BLaER1 treated with 17β-estradiol and CSF1 and Interleukin-3, amounts not matched to agents 10 nM and 100 nM (cell line): ENCODE measurements around the gene UBE2G1.
A peak's percentile ranks its signal among the peaks of the same experiment; 100 is the strongest.

Source experiments
- H3K27ac ChIP-seq, 11 experiments: shearing (Covaris generic); formaldehyde crosslinking; 2 replicates each; pipeline ENCODE4 v1.8.1; 2022
- H3K27me3 ChIP-seq, 11 experiments: shearing (Covaris generic); formaldehyde crosslinking; 2 replicates each; pipeline ENCODE4 v1.8.1; 2022
- H3K36me3 ChIP-seq, 11 experiments: shearing (Covaris generic); formaldehyde crosslinking; 2 replicates each; pipeline ENCODE4 v1.8.1; 2022
- H3K4me1 ChIP-seq, 10 experiments: shearing (Covaris generic); formaldehyde crosslinking; 2 replicates each; pipeline ENCODE4 v1.8.1; 2022
- H3K4me2 ChIP-seq, 11 experiments: shearing (Covaris generic); formaldehyde crosslinking; 2 replicates each; pipeline ENCODE4 v1.8.1; 2022
- H3K4me3 ChIP-seq, 10 experiments: shearing (Covaris generic); formaldehyde crosslinking; 2 replicates each; pipeline ENCODE4 v1.8.1; 2022
- H3K9ac ChIP-seq, 11 experiments: shearing (Covaris generic); formaldehyde crosslinking; 2 replicates each; pipeline ENCODE4 v1.8.1; 2022
- H3K9me3 ChIP-seq, 11 experiments: shearing (Covaris generic); formaldehyde crosslinking; replicated peaks in 1 of 11; 2 replicates each; pipeline ENCODE4 v1.8.1; 2022
- H4K20me1 ChIP-seq, 11 experiments: shearing (Covaris generic); formaldehyde crosslinking; 2 replicates each; pipeline ENCODE4 v1.8.1; 2022
- Cebpa-rat ChIP-seq, 11 experiments: shearing (Covaris generic); IDR thresholded peaks; 2 replicates each; pipeline ENCODE4 v1.8.1; 2022

UBE2G1 gene

DNA sequence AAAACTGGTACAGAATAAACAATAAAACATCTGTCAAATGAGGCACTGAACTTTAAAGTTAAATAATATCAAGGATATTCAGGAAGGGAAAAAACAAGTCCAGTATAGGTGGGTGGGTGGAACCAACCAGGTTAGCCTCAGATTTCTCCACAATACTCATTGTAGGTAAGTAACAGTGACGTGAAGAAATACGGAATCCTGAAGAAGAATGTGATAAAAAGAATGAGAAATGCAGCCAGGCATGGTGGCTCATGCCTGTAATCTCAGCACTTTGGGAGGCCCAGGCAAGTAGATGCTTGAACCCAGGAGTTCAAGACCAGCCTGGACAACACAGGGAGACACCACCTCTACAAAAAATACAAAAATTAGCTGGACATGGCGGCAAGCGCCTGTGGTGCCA lies 47.3 kb downstream of the UBE2G1 start:
- peaks cover 0 to 24% (median 10%) of the 10 kb centered on the region in 10 experiments; a peak in 15 of 20 replicates for H3K4me1 ChIP-seq
- H3K4me3 ChIP-seq: no peak overlapping the region
- no peaks in the 10 kb centered on the region for H3K9me3 ChIP-seq
- no peak for TF ChIP-seq Cebpa-rat (IDR thresholded peaks at IDR 0.05)
- H3K27me3 ChIP-seq: no peaks in the 10 kb centered on the region
- no peak overlapping the region for H3K9ac ChIP-seq
- peaks cover 0 to 40% (median 21%) of the 10 kb centered on the region in 11 experiments; a peak in 14 of 22 replicates for H3K36me3 ChIP-seq
- H4K20me1 ChIP-seq: peaks cover 75 to 100% (median 96%) of the 10 kb centered on the region in 11 experiments
- H3K27ac ChIP-seq: no peak overlapping the region
- peak overlapping the region in 1 of 11 experiments; percentile 16; a peak in 1 of 22 replicates for H3K4me2 ChIP-seq

DNA sequence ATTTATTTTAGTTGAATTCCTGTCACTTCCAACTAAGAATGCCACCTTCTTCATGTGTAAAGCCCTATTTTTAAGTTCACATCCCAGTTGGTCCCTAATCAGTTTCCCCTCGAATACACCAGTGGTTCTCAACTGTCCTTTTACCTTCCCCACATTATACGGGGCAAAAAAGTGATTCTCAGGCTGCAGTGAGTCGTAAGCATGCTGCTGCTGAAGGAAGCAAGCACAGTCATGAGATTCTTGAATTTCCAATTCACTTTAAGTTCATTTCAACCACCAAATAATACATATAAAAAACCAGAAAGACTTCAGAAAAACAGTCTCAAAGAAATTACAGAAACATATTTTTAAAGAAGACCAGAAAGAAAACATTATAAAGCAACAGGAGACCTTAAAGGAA lies 47.9 kb downstream of the UBE2G1 start:
- Histone ChIP-seq H3K27me3 (no peaks in the 10 kb centered on the region), H3K4me3 (no peak overlapping the region), H3K9ac (peak overlapping the region in 2 of 11 experiments; percentile 12 to 42; a peak in 1 of 22 replicates), H4K20me1 (peaks cover 76 to 100% (median 96%) of the 10 kb centered on the region in 11 experiments), H3K27ac (no peak overlapping the region), H3K4me1 (peaks cover 0 to 30% (median 13%) of the 10 kb centered on the region in 10 experiments; a peak in 16 of 20 replicates), H3K9me3 (no peaks in the 10 kb centered on the region), H3K36me3 (peaks cover 0 to 37% (median 19%) of the 10 kb centered on the region in 11 experiments; a peak in 14 of 22 replicates), H3K4me2 (no peak overlapping the region)
- no peak for TF ChIP-seq Cebpa-rat (IDR thresholded peaks at IDR 0.05)

DNA sequence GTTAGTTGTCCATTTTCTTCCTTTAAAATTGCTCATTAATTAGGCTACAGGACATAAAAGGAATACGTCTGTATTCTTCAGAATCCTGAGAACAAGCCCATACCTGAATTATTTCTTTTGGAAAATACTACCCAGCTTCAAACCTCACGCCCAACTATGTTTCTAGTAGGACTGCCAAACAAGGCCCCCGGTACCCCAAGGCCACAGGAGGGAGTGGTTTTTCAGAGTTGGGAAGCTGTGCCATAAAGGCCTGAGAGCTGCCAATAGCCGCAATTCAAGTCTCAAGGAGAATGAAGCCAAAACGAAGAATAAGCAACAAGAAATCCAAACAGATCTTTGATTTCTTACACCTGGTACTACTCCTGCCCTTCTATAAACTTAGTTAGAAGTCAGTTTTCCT lies 48.3 kb downstream of the UBE2G1 start:
- Histone ChIP-seq H3K9me3 (no peaks in the 10 kb centered on the region), H3K9ac (peak overlapping the region in 2 of 11 experiments; percentile 12 to 42; a peak in 1 of 22 replicates), H3K4me2 (no peak overlapping the region), H3K36me3 (peaks cover 0 to 37% (median 17%) of the 10 kb centered on the region in 11 experiments; a peak in 14 of 22 replicates), H3K27me3 (no peaks in the 10 kb centered on the region), H3K4me3 (no peak overlapping the region), H3K27ac (no peak overlapping the region), H3K4me1 (peaks cover 0 to 34% (median 13%) of the 10 kb centered on the region in 10 experiments; a peak in 16 of 20 replicates), H4K20me1 (peaks cover 75 to 100% (median 96%) of the 10 kb centered on the region in 11 experiments)
- TF ChIP-seq Cebpa-rat (IDR thresholded peaks at IDR 0.05): no peak

DNA sequence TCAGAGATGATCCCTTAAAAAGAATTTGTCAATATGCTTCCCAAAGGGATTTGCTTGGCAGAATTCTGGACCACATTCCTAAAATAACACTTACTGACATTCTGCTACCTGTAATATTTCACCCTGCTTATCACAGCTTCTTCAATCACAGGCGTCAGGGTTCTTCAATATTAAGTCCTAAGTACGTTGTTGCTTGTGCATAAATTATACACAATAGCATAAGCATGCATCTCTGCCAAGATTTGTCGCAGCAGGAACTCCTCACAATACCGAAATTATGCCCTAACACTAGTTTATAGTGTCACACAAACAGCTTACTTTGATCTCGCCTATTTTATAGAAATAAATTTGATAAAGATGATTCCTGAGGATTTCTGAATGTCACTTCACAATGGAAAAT lies 48.9 kb downstream of the UBE2G1 start:
- no peaks in the 10 kb centered on the region for H3K9me3 ChIP-seq
- peaks cover 0 to 36% (median 15%) of the 10 kb centered on the region in 11 experiments; a peak in 14 of 22 replicates for H3K36me3 ChIP-seq
- H4K20me1 ChIP-seq: peaks cover 77 to 100% (median 96%) of the 10 kb centered on the region in 11 experiments
- no peak overlapping the region for H3K4me2 ChIP-seq
- TF ChIP-seq Cebpa-rat (IDR thresholded peaks at IDR 0.05): no peak
- no peak overlapping the region for H3K27ac ChIP-seq
- peaks cover 0 to 40% (median 13%) of the 10 kb centered on the region in 10 experiments; a peak in 16 of 20 replicates for H3K4me1 ChIP-seq
- H3K27me3 ChIP-seq: no peaks in the 10 kb centered on the region
- no peak overlapping the region for H3K4me3 ChIP-seq
- H3K9ac ChIP-seq: no peak overlapping the region

DNA sequence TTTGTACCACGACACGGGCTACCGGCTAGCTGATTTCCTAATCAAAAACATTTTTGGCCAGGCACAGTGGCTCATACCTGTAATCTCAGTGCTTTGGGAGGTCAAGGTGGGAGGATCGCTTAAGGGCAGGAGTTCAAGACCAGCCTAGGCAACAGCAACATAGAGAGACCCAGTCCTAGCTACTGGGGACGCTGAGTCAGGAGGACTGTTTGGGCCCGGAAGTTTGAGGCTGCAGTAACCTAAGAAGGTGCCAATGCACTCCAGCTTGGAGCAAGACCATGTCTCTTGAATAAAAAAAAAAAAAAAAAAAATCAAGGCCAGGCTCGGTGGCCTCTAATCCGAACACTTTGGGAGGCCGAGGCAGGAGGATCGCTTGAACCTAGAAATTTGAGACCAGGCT lies 49.8 kb downstream of the UBE2G1 start:
- Histone ChIP-seq H4K20me1 (peaks cover 79 to 100% (median 96%) of the 10 kb centered on the region in 11 experiments), H3K4me2 (peak overlapping the region in 3 of 11 experiments; percentile 13 to 22 (median 20); a peak in 3 of 22 replicates), H3K9ac (no peak overlapping the region), H3K9me3 (no peaks in the 10 kb centered on the region), H3K4me1 (peaks cover 0 to 41% (median 13%) of the 10 kb centered on the region in 10 experiments; a peak in 16 of 20 replicates), H3K36me3 (peaks cover 0 to 29% (median 12%) of the 10 kb centered on the region in 11 experiments; a peak in 13 of 22 replicates), H3K27me3 (no peaks in the 10 kb centered on the region), H3K27ac (no peak overlapping the region), H3K4me3 (no peak overlapping the region)
- no peak for TF ChIP-seq Cebpa-rat (IDR thresholded peaks at IDR 0.05)

DNA sequence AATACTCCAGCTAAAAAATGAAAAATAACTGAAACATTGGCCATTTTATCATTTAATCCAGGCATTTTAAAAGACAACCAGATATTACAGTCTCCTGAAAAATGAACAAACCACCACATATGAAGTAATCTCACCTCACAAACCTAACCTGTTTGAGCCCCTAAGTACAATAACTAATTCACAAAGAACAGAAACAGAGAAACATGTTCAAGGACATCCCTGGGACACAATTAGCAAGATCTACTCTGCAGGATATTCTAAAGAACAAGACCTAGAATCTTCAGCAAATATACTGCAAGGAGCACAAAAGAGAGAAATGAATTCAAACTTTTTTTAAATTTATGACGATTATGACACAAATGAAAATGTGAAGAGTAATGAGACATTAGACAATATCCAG lies 51.9 kb downstream of the UBE2G1 start:
- no peak for TF ChIP-seq Cebpa-rat (IDR thresholded peaks at IDR 0.05)

DNA sequence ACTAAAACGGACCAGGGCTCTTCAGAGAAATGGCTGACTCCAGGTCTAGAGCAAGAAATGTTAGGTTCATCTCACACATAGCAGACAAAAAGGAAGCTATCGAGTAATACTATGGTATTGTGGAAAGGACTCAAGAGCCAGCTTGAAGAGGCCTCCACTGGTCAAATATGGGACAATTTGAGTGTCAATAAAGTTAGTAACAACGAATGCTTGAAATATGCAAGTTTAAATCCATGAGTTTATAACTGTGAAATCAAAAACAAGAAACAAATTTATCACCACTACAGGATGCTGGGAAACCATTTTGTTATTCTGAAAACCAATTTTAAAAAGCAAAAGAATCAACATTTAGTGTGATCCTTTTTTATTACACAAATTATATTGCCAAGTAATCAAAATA lies 52.3 kb downstream of the UBE2G1 start:
- TF ChIP-seq Cebpa-rat (IDR thresholded peaks at IDR 0.05): no peak
- H3K36me3 ChIP-seq: peaks cover 0 to 21% (median 13%) of the 10 kb centered on the region in 11 experiments; a peak in 12 of 22 replicates
- no peak overlapping the region for H3K27ac ChIP-seq
- H3K4me2 ChIP-seq: peak overlapping the region in 2 of 11 experiments; percentile 28 to 68; a peak in 2 of 22 replicates
- H3K4me3 ChIP-seq: no peak overlapping the region
- H3K4me1 ChIP-seq: peaks cover 0 to 45% (median 23%) of the 10 kb centered on the region in 10 experiments; a peak in 18 of 20 replicates
- H3K9ac ChIP-seq: no peak overlapping the region
- peaks cover 81 to 100% (median 96%) of the 10 kb centered on the region in 11 experiments for H4K20me1 ChIP-seq
- H3K9me3 ChIP-seq: no peaks in the 10 kb centered on the region
- no peaks in the 10 kb centered on the region for H3K27me3 ChIP-seq

More for the DNA sequence above, 51.9 kb downstream of the UBE2G1 start:
- peaks cover 0 to 25% (median 17%) of the 10 kb centered on the region in 11 experiments; a peak in 13 of 22 replicates for H3K36me3 ChIP-seq
- no peak overlapping the region for H3K4me2 ChIP-seq
- H3K4me1 ChIP-seq: peaks cover 0 to 45% (median 21%) of the 10 kb centered on the region in 10 experiments; a peak in 18 of 20 replicates
- peaks cover 81 to 100% (median 96%) of the 10 kb centered on the region in 11 experiments for H4K20me1 ChIP-seq
- H3K9ac ChIP-seq: 0 out of 22 replicates have a peak overlapping the region, but pooled peaks of 1 of the 11 experiments have one; percentile 19
- no peak overlapping the region for H3K27ac ChIP-seq
- no peaks in the 10 kb centered on the region for H3K27me3 ChIP-seq
- H3K4me3 ChIP-seq: no peak overlapping the region
- no peaks in the 10 kb centered on the region for H3K9me3 ChIP-seq

DNA sequence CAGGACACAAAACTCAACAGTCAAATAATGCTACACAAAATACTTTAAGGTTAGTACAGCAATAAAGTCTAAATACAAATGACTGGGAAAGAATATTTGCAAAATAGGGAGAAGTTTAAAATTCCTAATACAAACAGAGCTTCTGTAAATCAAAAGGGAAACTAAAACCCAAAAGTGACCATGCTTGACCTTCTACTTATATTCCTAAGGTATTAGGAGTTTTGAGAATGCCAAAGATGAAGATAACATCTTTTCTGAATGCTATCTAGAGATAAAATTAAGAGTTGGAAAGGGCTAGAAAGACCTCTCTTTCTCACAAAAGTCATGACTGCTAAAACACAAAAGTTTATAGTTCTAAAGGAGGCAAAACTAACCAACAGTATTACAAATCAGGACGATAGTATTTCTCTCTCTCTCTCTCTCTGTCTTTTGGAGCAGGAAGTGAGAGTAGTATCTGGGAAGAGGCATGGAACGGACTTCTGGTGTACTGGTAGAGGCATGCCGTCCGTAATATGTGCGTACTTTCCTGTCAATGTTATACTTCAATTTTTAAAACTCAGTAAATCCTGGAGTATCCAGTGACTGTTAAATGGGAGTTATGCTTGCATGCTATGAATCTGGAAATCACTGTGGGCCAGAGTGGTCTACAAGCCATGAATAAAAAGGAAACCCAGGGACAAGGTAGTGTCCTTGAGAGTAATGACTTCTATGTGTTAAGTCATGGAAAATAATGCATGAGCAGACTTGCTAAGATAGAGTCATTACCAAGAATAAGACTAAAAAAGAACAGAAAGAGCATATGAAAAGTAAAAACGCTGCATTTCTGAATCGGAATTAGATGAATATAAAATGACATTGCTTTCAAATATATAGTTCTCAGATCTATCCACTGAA lies 53.0 kb downstream of the UBE2G1 start:
- H4K20me1 ChIP-seq: peaks cover 83 to 100% (median 96%) of the 10 kb centered on the region in 11 experiments
- H3K9ac ChIP-seq: no peak overlapping the region
- peaks cover 0 to 27% (median 18%) of the 10 kb centered on the region in 11 experiments; a peak in 13 of 22 replicates for H3K36me3 ChIP-seq
- H3K4me3 ChIP-seq: no peak overlapping the region
- peak overlapping the region in 1 of 11 experiments; percentile 13; a peak in 1 of 22 replicates for H3K27ac ChIP-seq
- no peaks in the 10 kb centered on the region for H3K27me3 ChIP-seq
- H3K4me1 ChIP-seq: peaks cover 3 to 39% (median 22%) of the 10 kb centered on the region in 10 experiments; a peak in 18 of 20 replicates
- TF ChIP-seq Cebpa-rat (IDR thresholded peaks at IDR 0.05): no peak
- peak overlapping the region in 3 of 11 experiments; percentile 16 to 68 (median 28); a peak in 4 of 22 replicates for H3K4me2 ChIP-seq
- no peaks in the 10 kb centered on the region for H3K9me3 ChIP-seq
